HepG2 (cell line): ENCODE results near the gene SNX22. TPM values are rescaled to one million over a fixed set of nuclear protein-coding genes. Genes with fewer than 3 reads are reported as not detected.

Experiments used
- AHDC1 ChIP-seq: sonication (generic); formaldehyde crosslinking; IDR thresholded peaks from 2 replicates; pipeline ENCODE4 v1.5.1; 2020; ENCODE audit warnings: mild to moderate bottlenecking, missing genetic modification reagents, borderline replicate concordance
- ARID3A ChIP-seq: IDR thresholded peaks from 2 replicates; pipeline ENCODE4 v1.6.1; 2012; ENCODE audit warnings: low read depth, low read length, improper control_type of control experiment
- CENPX ChIP-seq: sonication (generic); formaldehyde crosslinking; IDR thresholded peaks from 2 replicates; pipeline ENCODE4 v1.9.0; 2021; ENCODE audit warnings: mild to moderate bottlenecking, missing genetic modification reagents, moderate library complexity
- CREB1 ChIP-seq, 2 experiments: fragments of 450-650 bp in 1 of 2; IDR thresholded peaks; 2 replicates each; pipeline ENCODE4 v1.6.1; 2016 to 2017; ENCODE audit warnings: control low read depth in 1 of 2, mild to moderate bottlenecking in 1 of 2, missing compliant biosample characterization in 1 of 2, missing genetic modification characterization in 1 of 2
- FOXC1 ChIP-seq: sonication (generic); formaldehyde crosslinking; IDR thresholded peaks from 2 replicates; pipeline ENCODE4 v1.8.0; 2022; ENCODE audit warnings: mild to moderate bottlenecking, missing genetic modification reagents, borderline replicate concordance
- GATAD2A ChIP-seq: IDR thresholded peaks from 2 replicates; pipeline ENCODE4 v1.6.1; 2016
- JUN ChIP-seq: sonication (generic); formaldehyde crosslinking; IDR thresholded peaks from 2 replicates; pipeline ENCODE4 v1.4.0; 2020; ENCODE audit warnings: mild to moderate bottlenecking, missing genetic modification reagents
- KDM6A ChIP-seq: IDR thresholded peaks from 2 replicates; pipeline ENCODE4 v1.6.1; 2016; ENCODE audit warnings: low read depth
- MXD1 ChIP-seq: sonication (generic); formaldehyde crosslinking; IDR thresholded peaks from 2 replicates; pipeline ENCODE4 v1.4.0; 2020; ENCODE audit warnings: mild to moderate bottlenecking, missing genetic modification reagents
- ZNF101 ChIP-seq: sonication (generic); formaldehyde crosslinking; IDR thresholded peaks from 2 replicates; pipeline ENCODE4 v1.4.0; 2020; ENCODE audit warnings: mild to moderate bottlenecking, low read depth, missing genetic modification reagents, borderline replicate concordance
- ZNF263 ChIP-seq: sonication (generic); formaldehyde crosslinking; IDR thresholded peaks from 2 replicates; pipeline ENCODE4 v1.4.0; 2020; ENCODE audit warnings: missing genetic modification reagents
- ZNF44 ChIP-seq: sonication (generic); formaldehyde crosslinking; IDR thresholded peaks from 2 replicates; pipeline ENCODE4 v1.5.1; 2020; ENCODE audit warnings: mild to moderate bottlenecking, missing genetic modification reagents
- ZNF577 ChIP-seq: sonication (generic); formaldehyde crosslinking; IDR thresholded peaks from 2 replicates; pipeline ENCODE4 v1.4.0; 2020; ENCODE audit warnings: mild to moderate bottlenecking, low read depth, missing genetic modification reagents, borderline replicate concordance
- ZNF614 ChIP-seq: IDR thresholded peaks from 2 replicates; pipeline ENCODE4 v1.6.1; 2018; ENCODE audit warnings: missing biosample characterization, missing genetic modification reagents, inconsistent platforms, borderline replicate concordance
- ZNF850 ChIP-seq: sonication (generic); formaldehyde crosslinking; conservative IDR thresholded peaks from 2 replicates; pipeline ENCODE4 v1.9.0; 2021; ENCODE audit warnings: mild to moderate bottlenecking, missing genetic modification reagents
- ZSCAN30 ChIP-seq: sonication (generic); formaldehyde crosslinking; IDR thresholded peaks from 2 replicates; pipeline ENCODE4 v1.5.0; 2020; ENCODE audit warnings: mild to moderate bottlenecking, missing genetic modification reagents
- polyA plus RNA-seq, 8 experiments: library from polyadenylated mRNA; depleted of rRNA in 3 of 8; stranded (reverse) in 7 of 8; unstranded in 1 of 8; fragments of >200 nt; fragmentation: Illumina TruSeq in 4 of 8; extraction: Trizol in 4 of 8; gene quantifications; 2 replicates each; pipeline versions ENCODE4 v1.2.1 to v1.2.3, GENCODE V29; 2011 to 2016; ENCODE audit warnings: low read depth in 4 of 8, missing spikeins in 1 of 8, mixed read lengths in 1 of 8; ENCODE audit not compliant: insufficient read depth in 1 of 8
- total RNA-seq, 5 experiments: library from RNA; depleted of rRNA; stranded (reverse); fragments of >200 nt; fragmentation: Illumina TruSeq; extraction: Trizol; gene quantifications; 2 replicates each; pipeline ENCODE4 v1.2.3, GENCODE V29; 2016; ENCODE audit warnings: low read depth in 1 of 5
- TF ChIP-seq, protein P1 (sequence below): sonication (generic); formaldehyde crosslinking; IDR thresholded peaks from 2 replicates; pipeline ENCODE4 v1.4.0; 2020; ENCODE audit warnings: missing genetic modification reagents
- TF ChIP-seq, protein P2 (sequence below): sonication (generic); formaldehyde crosslinking; IDR thresholded peaks from 2 replicates; pipeline ENCODE4 v1.8.1; 2022; ENCODE audit warnings: mild to moderate bottlenecking, missing genetic modification reagents

Gene SNX22
- total and polyA plus RNA-seq, 2 of the 13 experiments (the other 11 are each of a cell fraction or from before 2014, with no cell fraction given) = 2.3 to 5.5 TPM

- TF ChIP-seq AHDC1 (CRISPR knock-in tag) (peak; percentile 54; the same call in 1 of the 2 replicates), ZNF614 (CRISPR knock-in tag) (peak; percentile 48; the same call in 1 of the 2 replicates), ZSCAN30 (CRISPR knock-in tag) (no peak), ARID3A (no peak), KDM6A (CRISPR knock-in tag) (no peak), ZNF101 (no peak), CREB1 (IDR thresholded peaks at IDR 0.05) (no peak), CREB1 (CRISPR knock-in tag; IDR thresholded peaks at IDR 0.05) (peak; percentile 7; the same call in 1 of the 2 replicates), FOXC1 (CRISPR knock-in tag) (peak; percentile 11; the same call in 1 of the 2 replicates), MXD1 (CRISPR knock-in tag) (no peak), CENPX (CRISPR knock-in tag) (no peak), JUN (CRISPR knock-in tag) (0 out of 2 replicates have a peak, but pooled peaks have one; percentile 11), ZNF850 (CRISPR knock-in tag) (no peak), ZNF577 (CRISPR knock-in tag) (no peak), ZNF44 (no peak), GATAD2A (0 out of 2 replicates have a peak, but pooled peaks have one; percentile 9), ZNF263 (CRISPR knock-in tag) (no peak)
- TF ChIP-seq, protein P1, sequence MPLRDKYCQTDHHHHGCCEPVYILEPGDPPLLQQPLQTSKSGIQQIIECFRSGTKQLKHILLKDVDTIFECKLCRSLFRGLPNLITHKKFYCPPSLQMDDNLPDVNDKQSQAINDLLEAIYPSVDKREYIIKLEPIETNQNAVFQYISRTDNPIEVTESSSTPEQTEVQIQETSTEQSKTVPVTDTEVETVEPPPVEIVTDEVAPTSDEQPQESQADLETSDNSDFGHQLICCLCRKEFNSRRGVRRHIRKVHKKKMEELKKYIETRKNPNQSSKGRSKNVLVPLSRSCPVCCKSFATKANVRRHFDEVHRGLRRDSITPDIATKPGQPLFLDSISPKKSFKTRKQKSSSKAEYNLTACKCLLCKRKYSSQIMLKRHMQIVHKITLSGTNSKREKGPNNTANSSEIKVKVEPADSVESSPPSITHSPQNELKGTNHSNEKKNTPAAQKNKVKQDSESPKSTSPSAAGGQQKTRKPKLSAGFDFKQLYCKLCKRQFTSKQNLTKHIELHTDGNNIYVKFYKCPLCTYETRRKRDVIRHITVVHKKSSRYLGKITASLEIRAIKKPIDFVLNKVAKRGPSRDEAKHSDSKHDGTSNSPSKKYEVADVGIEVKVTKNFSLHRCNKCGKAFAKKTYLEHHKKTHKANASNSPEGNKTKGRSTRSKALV (CRISPR knock-in tag) = 0 out of 2 replicates have a peak, but pooled peaks have one; percentile 20
- TF ChIP-seq, protein P2, sequence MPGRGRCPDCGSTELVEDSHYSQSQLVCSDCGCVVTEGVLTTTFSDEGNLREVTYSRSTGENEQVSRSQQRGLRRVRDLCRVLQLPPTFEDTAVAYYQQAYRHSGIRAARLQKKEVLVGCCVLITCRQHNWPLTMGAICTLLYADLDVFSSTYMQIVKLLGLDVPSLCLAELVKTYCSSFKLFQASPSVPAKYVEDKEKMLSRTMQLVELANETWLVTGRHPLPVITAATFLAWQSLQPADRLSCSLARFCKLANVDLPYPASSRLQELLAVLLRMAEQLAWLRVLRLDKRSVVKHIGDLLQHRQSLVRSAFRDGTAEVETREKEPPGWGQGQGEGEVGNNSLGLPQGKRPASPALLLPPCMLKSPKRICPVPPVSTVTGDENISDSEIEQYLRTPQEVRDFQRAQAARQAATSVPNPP (CRISPR knock-in tag) = no peak
Measured at GRCh38 chr15:64163659-64164362, 12.3 kb downstream of the SNX22 start (continued).
